ENCODE data around the gene TDRD7. TPM values are rescaled to one million over a fixed set of nuclear protein-coding genes. Genes with fewer than 3 reads are reported as not detected.

Gene TDRD7
- total RNA-seq, 4 donors from 2014 or later, result 4.2 to 13.0 (median 8.3) TPM

GRCh38 chr9:97525451-97525850 is 113.6 kb downstream of the TDRD7 start:
- WGBS, result 80% methylated on average over 2 of the region's 2 CpGs
- Histone ChIP-seq H3K27me3 (no peaks in the 10 kb centered on the region), H3K4me3 (no peak overlapping the region), H3K36me3 (no peaks in the 10 kb centered on the region), H3K4me1 (peaks cover 13% of the 10 kb centered on the region), H3K27ac (no peak overlapping the region), H3K9me3 (no peaks in the 10 kb centered on the region)
- TF ChIP-seq POLR2A (IDR thresholded peaks at IDR 0.05) (no peak), POLR2AphosphoS5 (IDR thresholded peaks at IDR 0.05) (no peak), EP300 (IDR thresholded peaks at IDR 0.05) (no peak), CTCF (IDR thresholded peaks at IDR 0.05) (no peak)
- DNase-seq (ENCODE audit: low spot score in 2 of 2), result no peak

- no peak for TF ChIP-seq CTCF (IDR thresholded peaks at IDR 0.05)
- TF ChIP-seq POLR2AphosphoS5 (IDR thresholded peaks at IDR 0.05), result no peak
- H3K4me3 ChIP-seq, result no peak overlapping the region
- no peaks in the 10 kb centered on the region for H3K27me3 ChIP-seq
- H3K36me3 ChIP-seq, result no peaks in the 10 kb centered on the region
- no peak overlapping the region for H3K27ac ChIP-seq
- 88% methylated on average over 7 of the region's 7 CpGs for WGBS
- no peaks in the 10 kb centered on the region for H3K9me3 ChIP-seq
- no peak for DNase-seq (ENCODE audit: low spot score in 2 of 2)
- peaks cover 13% of the 10 kb centered on the region for H3K4me1 ChIP-seq
These were observed 115.1 kb downstream of the TDRD7 start for GRCh38 chr9:97526895-97527575.

DNA sequence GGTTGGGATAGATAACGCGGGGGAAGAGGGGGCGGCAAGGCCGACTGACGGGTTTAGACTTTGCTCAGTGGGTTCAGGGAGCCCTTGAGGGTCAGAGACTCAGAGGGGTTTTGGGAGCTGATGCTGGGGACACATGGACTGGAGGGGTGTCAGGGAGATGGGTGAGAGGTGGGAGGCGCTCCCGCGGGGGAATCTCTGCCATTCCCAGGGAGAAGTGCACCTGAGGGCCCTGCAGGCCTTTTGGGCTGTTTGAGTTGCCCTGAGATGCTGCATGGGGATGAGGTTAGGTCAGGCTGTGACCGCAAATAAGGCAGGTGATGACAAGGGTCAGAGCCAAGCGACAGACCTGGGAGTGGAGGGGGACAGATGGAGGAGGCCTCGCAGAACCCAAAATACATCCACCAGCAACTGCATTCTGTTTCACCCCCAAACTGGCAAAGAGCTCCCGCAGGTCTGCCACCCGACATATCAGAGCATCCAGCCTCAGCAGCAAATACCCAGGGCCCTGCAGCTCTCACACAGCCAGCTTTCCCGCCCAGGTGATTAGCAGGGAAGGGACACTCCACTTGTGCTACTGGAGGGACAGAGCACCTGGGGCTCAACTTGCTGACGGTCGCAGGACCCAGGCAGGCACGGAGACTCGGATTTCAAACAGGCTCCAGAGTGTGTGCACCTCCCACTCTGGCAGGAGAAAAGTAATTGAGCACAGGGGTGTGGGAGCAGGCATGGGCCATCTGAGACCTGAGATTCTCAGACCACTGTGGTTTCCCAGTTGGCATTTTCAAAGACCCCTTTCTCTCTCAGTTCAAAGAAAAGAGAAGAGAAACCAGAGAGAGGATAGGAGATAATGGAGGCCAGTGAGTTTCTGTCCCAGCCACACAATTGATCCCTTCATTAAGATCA is 116.0 kb downstream of the TDRD7 start:
- Histone ChIP-seq H3K27ac (no peak overlapping the region), H3K4me1 (peaks cover 13% of the 10 kb centered on the region), H3K27me3 (no peaks in the 10 kb centered on the region), H3K36me3 (no peaks in the 10 kb centered on the region), H3K4me3 (no peak overlapping the region), H3K9me3 (no peaks in the 10 kb centered on the region)
- 83% methylated on average over 14 of the region's 18 CpGs for WGBS
- no peak for DNase-seq (ENCODE audit: low spot score in 2 of 2)
- TF ChIP-seq EP300 (IDR thresholded peaks at IDR 0.05) (no peak), POLR2A (IDR thresholded peaks at IDR 0.05) (no peak), POLR2AphosphoS5 (IDR thresholded peaks at IDR 0.05) (no peak), CTCF (IDR thresholded peaks at IDR 0.05) (no peak)

GRCh38 chr9:97528529-97529230 is 116.8 kb downstream of the TDRD7 start:
- peaks cover 13% of the 10 kb centered on the region for H3K4me1 ChIP-seq
- H3K36me3 ChIP-seq, result no peaks in the 10 kb centered on the region
- no peak for TF ChIP-seq CTCF (IDR thresholded peaks at IDR 0.05)
- TF ChIP-seq POLR2AphosphoS5 (IDR thresholded peaks at IDR 0.05), result no peak
- TF ChIP-seq POLR2A (IDR thresholded peaks at IDR 0.05), result no peak
- no peak for TF ChIP-seq EP300 (IDR thresholded peaks at IDR 0.05)
- DNase-seq (ENCODE audit: low spot score in 2 of 2), result no peak
- no peak overlapping the region for H3K4me3 ChIP-seq
- no peak overlapping the region for H3K27ac ChIP-seq
- WGBS, result 79% methylated on average over 7 of the region's 8 CpGs
- H3K27me3 ChIP-seq, result no peaks in the 10 kb centered on the region
- no peaks in the 10 kb centered on the region for H3K9me3 ChIP-seq
